Panc1 (cell line): ENCODE results near the gene CCDC167. TPM values are rescaled to one million over a fixed set of nuclear protein-coding genes. Genes with fewer than 3 reads are reported as not detected.

Experiments
- ATAC-seq: fragments of 200-7000 bp; cut with Tn5 transposase; 2 replicates; pipeline ENCODE4 v1.9.1; 2020; ENCODE audit warnings: mild to moderate bottlenecking, moderate library complexity
- BruUV-seq: library from RNA; stranded (reverse); fragments of 400-500 nt; replicated peaks from 2 replicates; lab custom pipeline; 2021; lab: Mats Ljungman, UMichigan
- CTCF ChIA-PET: fragments of 300-600 bp; sonication (Branson Sonifier 250); formaldehyde crosslinking; loops from one replicate; lab custom pipeline; 2022; ENCODE audit warnings: antibody characterized with exemption; lab: Charles Lee
- POLR2A ChIA-PET: fragments of 300-600 bp; sonication (Branson Sonifier 250); formaldehyde crosslinking; loops from one replicate; lab custom pipeline; 2022; ENCODE audit warnings: antibody characterized with exemption; lab: Charles Lee
- DNase-seq: peaks from one replicate; pipeline ENCODE4 v3.0.0-alpha.2; 2010; ENCODE audit warnings: low read depth, low spot score
- H3K27ac ChIP-seq: 2 replicates; pipeline ENCODE4 v1.5.1; 2011; ENCODE audit warnings: mild to moderate bottlenecking, low read length, inconsistent platforms
- H3K27me3 ChIP-seq: fragments of 200-500 bp; sonication (Bioruptor generic); 2 replicates; pipeline ENCODE4 v1.6.0; 2014; ENCODE audit warnings: low read length, inconsistent platforms; ENCODE audit not compliant: control insufficient read depth, insufficient read depth
- H3K36me3 ChIP-seq: fragments of 200-500 bp; sonication (Bioruptor generic); 2 replicates; pipeline ENCODE4 v1.5.1; 2014; ENCODE audit warnings: inconsistent platforms, mild to moderate bottlenecking, low read length, moderate library complexity; ENCODE audit not compliant: control insufficient read depth, insufficient read depth
- H3K4me1 ChIP-seq: 2 replicates; pipeline ENCODE4 v1.5.1; 2011; ENCODE audit warnings: inconsistent platforms, mild to moderate bottlenecking, low read length, moderate library complexity; ENCODE audit not compliant: control insufficient read depth, insufficient read depth
- H3K4me3 ChIP-seq, 2 experiments: 2 replicates each; pipeline ENCODE4 v1.5.1; 2011 to 2012; ENCODE audit warnings: low read depth in 2 of 2, low read length in 2 of 2, mild to moderate bottlenecking in 2 of 2, inconsistent platforms in 1 of 2, moderate library complexity in 1 of 2
- H3K9me3 ChIP-seq: fragments of 200-500 bp; sonication (Bioruptor generic); 2 replicates; pipeline ENCODE4 v1.5.1; 2014; ENCODE audit warnings: low read depth, mild to moderate bottlenecking, inconsistent platforms, low read length, moderate library complexity; ENCODE audit not compliant: control insufficient read depth, insufficient read depth
- POLR2AphosphoS5 ChIP-seq: IDR thresholded peaks from 2 replicates; pipeline ENCODE4 v1.6.1; 2012; ENCODE audit warnings: mild to moderate bottlenecking, low read depth, low read length, moderate library complexity
- REST ChIP-seq, 2 experiments: IDR thresholded peaks; 2 replicates each; pipeline ENCODE4 v1.6.1; 2011 to 2012; ENCODE audit warnings: low read depth in 2 of 2, control low read depth in 1 of 2, low read length in 1 of 2, mild to moderate bottlenecking in 1 of 2, moderate library complexity in 1 of 2; ENCODE audit not compliant: insufficient read depth in 1 of 2
- SIN3A ChIP-seq: IDR thresholded peaks from 2 replicates; pipeline ENCODE4 v1.6.1; 2012; ENCODE audit warnings: low read depth, mild to moderate bottlenecking, low read length, moderate library complexity, borderline replicate concordance; ENCODE audit not compliant: insufficient read depth
- TCF7L2 ChIP-seq: IDR thresholded peaks from 2 replicates; pipeline ENCODE4 v1.6.1; 2011; ENCODE audit warnings: mild to moderate bottlenecking, low read depth, low read length, inconsistent platforms
- in situ Hi-C: cut with HindIII; loops from 2 replicates; pipeline ENCODE4 v1.10.0; 2016; ENCODE audit warnings: low sequenced_read_pairs, low pct_unique_long_range_greater_than_20kb
- intact Hi-C: fragments of 100-400 bp; cut with micrococcal nuclease; formaldehyde crosslinking; loops from one replicate; pipeline ENCODE4 v1.10.0; 2022; ENCODE audit not compliant: unreplicated experiment
- total RNA-seq: library from RNA; stranded (reverse); gene quantifications from one replicate; pipeline ENCODE4 v1.2.1, GENCODE V29; 2021; ENCODE audit not compliant: unreplicated experiment
- TF ChIP-seq, protein P1 (sequence below): fragments of 450-650 bp; IDR thresholded peaks from 2 replicates; pipeline ENCODE4 v1.5.1; 2017; ENCODE audit warnings: mild to moderate bottlenecking

CCDC167 gene
- total RNA-seq, 1 experiment from 2014 or later: 57.6 TPM

- intact Hi-C loops: no loop called here
- Histone ChIP-seq H3K4me3 (no peak overlapping the region), H3K27me3 (no peaks in the 10 kb centered on the region), H3K27ac (peak overlapping the region; percentile 74; the same call in 1 of the 2 replicates), H3K36me3 (no peaks in the 10 kb centered on the region), H3K4me1 (peaks cover 15% of the 10 kb centered on the region), H3K9me3 (no peaks in the 10 kb centered on the region)
- ChIA-PET CTCF (interaction anchor here (1.6 kb wide), 1 partner anchor 9 kb away, joined by 3 read pairs; no protein-coding TSS in a partner anchor), POLR2A (interaction anchor here (0.6 kb wide), 1 partner anchor 637 kb away, joined by 3 read pairs; no protein-coding TSS in a partner anchor)
- in situ Hi-C loops: no loop called here
- no TSS peak for BruUV-seq
- ATAC-seq: no peak
- DNase-seq: no peak
- TF ChIP-seq REST (IDR thresholded peaks at IDR 0.05; ENCODE audit: insufficient read depth in 1 of 2, low read depth in 2 of 2, low read length in 1 of 2): no peak
- no peak for TF ChIP-seq TCF7L2
- no peak for TF ChIP-seq POLR2AphosphoS5
- TF ChIP-seq, protein P1, sequence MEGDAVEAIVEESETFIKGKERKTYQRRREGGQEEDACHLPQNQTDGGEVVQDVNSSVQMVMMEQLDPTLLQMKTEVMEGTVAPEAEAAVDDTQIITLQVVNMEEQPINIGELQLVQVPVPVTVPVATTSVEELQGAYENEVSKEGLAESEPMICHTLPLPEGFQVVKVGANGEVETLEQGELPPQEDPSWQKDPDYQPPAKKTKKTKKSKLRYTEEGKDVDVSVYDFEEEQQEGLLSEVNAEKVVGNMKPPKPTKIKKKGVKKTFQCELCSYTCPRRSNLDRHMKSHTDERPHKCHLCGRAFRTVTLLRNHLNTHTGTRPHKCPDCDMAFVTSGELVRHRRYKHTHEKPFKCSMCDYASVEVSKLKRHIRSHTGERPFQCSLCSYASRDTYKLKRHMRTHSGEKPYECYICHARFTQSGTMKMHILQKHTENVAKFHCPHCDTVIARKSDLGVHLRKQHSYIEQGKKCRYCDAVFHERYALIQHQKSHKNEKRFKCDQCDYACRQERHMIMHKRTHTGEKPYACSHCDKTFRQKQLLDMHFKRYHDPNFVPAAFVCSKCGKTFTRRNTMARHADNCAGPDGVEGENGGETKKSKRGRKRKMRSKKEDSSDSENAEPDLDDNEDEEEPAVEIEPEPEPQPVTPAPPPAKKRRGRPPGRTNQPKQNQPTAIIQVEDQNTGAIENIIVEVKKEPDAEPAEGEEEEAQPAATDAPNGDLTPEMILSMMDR: no peak
- no peak for TF ChIP-seq SIN3A
These were observed 7.4 kb upstream of the CCDC167 start for GRCh38 chr6:37507077-37507476.

GRCh38 chr6:37506479-37506878 lies 6.8 kb upstream of the CCDC167 start:
- TF ChIP-seq POLR2AphosphoS5: no peak
- TF ChIP-seq TCF7L2: no peak
- TF ChIP-seq, protein P1: no peak
- TF ChIP-seq REST (IDR thresholded peaks at IDR 0.05; ENCODE audit: insufficient read depth in 1 of 2, low read depth in 2 of 2, low read length in 1 of 2): no peak
- POLR2A ChIA-PET: interaction anchor here (0.6 kb wide), 1 partner anchor 637 kb away, joined by 3 read pairs; no protein-coding TSS in a partner anchor
- H3K36me3 ChIP-seq: no peaks in the 10 kb centered on the region
- no peak overlapping the region for H3K4me3 ChIP-seq
- ATAC-seq (no peak), DNase-seq (no peak)
- no peaks in the 10 kb centered on the region for H3K9me3 ChIP-seq
- peaks cover 10% of the 10 kb centered on the region for H3K4me1 ChIP-seq
- BruUV-seq: no TSS peak
- peak overlapping the region; percentile 74 for H3K27ac ChIP-seq
- no peaks in the 10 kb centered on the region for H3K27me3 ChIP-seq
- CTCF ChIA-PET: interaction anchor here (1.6 kb wide), 1 partner anchor 10 kb away, joined by 3 read pairs; no protein-coding TSS in a partner anchor
- intact Hi-C loops: no loop called here
- in situ Hi-C loops: no loop called here
